Fibroblast of skin of left quadriceps (primary cell): ENCODE results near the gene STOML1.

Experiments
- DNase-seq, 2 experiments: peaks; one replicate each; pipeline ENCODE4 v3.0.0-alpha.2; 2013; ENCODE audit warnings: low read depth in 2 of 2

Gene STOML1

DNA sequence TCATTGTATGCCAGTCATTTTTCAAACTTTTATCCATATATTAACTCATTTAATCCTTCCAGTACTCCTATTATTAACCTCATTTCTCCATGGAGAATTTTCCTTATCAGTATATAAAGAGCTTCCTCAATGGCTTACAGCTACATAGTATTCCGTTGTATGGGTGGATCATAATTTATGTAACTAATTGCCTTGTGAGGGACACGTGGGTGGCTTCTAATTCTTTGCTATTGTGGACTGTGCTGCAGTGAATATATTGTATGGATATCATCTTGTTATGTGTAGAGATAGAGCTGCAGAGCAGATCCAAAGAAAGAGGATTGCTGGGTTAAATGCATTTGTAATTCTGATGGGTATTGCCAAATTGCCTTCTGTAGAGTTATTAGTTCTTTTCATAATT, 27.6 kb upstream of the STOML1 start:
- no peak for DNase-seq

DNA sequence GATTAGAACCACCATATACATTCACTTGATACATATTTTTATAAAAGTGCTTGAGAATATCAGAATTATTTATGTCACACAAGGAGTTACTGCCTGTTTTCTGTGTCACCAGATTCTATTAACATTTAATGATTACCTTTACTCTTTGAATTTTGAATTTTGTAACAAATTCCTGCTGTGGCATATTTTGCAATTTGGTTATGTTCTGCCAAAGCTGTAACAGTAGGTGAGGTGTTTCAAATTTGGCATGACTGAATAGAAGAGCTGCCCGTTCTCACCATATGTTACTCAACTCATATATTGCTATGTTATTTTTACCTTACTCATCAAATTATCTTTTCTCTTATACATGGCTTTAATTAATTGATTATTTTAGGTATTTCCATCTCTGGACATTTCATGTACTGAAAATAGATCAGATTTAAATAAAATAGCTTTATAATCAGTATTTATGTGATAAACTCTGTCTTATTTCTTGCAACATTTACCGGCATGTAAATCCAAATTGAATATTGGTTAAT, 21.3 kb upstream of the STOML1 start:
- no peak for DNase-seq

DNA sequence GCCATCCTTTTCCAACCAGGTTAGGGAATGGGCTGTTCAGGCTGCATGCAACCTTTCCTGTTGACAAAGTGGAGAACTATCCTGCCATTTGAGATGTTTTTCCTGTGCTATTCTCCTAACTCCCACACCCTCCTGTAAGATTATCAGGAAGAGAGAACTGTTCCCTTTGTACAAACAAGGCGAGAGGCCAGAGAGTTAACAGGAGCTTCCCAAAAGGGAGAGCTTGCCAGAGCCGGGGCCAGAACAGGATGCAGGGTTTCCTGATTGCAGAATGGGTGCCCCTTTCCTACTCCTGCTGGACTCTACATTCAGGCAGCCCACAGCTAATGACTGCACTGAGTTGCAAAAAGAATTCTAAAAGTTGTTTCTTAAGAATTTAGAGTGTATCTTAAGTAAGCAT, 19.5 kb upstream of the STOML1 start:
- no peak for DNase-seq

DNA sequence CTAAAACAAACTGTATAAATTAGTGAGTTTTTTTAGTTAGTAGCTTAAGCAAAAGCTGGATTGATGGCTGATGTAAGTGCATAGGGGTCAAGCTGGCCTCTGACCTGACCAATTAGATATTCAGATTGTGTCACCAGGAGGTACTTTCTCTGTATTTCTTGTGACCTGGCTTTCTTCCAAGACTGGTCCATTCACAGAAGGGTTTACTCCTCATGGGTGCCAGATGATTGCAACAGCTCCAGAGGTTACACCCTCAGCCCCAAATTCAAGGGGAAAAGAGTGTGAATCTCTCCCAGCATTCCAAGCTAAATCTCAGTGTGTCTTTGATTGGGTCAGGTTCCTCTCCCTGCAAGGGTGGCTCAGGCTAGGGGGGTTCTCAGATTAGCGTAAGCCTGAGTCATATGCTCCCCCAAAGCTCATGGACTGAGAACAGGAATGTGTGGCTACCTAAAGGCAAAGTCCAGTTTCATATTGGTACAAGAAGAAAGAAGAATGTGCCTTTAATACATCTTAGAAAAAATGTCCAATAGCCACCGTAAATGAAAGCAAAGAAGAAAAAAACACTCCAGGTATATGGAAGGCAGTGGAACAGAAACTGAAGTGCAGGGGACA, 18.9 kb upstream of the STOML1 start:
- no peak for DNase-seq

DNA sequence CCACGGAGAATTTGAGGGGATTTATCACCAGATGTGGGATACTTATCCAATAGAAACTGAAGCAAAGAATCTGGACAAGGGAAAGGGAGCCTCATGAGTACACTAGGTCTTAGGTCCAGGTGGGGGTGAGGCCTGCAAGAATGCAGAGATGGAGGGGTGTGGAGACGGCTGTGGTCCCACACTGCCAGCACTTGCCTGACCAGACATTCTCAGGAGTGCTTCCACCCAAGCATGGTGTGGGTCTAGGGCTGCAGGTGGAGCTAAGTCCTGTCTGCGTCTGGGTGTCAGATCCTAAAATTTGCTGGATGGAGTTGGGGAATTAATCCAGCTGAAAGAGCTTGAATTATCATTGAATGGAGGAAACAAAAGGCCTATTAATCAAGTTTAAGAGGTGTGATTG, 16.8 kb upstream of the STOML1 start:
- DNase-seq, result no peak

DNA sequence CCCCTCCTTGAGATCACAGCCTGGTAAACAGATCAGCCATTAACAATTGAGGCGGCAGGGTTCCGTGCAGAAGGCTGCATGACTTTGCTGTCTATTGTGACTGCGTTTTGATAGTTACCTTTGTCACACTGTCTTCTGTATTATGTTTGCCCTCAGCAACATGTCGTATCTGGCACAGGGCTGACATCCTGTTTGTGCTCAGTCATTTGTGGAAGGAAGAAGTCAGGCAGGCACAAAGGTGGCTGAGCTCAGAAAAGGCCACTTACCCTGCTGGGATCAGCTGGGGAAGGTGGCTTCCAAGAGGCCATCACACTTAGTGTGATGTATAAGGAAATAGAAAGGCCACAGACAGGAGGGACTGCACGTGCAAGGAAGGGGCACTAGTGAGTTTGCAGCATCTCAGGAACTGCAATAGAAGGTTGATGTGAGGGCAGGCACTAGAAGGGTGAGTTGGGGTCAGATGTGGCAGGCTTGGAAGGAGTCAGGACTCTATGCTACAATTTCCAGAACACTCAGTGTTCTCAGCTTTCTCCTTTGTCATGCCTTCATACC, 15.8 kb upstream of the STOML1 start:
- DNase-seq, result no peak

DNA sequence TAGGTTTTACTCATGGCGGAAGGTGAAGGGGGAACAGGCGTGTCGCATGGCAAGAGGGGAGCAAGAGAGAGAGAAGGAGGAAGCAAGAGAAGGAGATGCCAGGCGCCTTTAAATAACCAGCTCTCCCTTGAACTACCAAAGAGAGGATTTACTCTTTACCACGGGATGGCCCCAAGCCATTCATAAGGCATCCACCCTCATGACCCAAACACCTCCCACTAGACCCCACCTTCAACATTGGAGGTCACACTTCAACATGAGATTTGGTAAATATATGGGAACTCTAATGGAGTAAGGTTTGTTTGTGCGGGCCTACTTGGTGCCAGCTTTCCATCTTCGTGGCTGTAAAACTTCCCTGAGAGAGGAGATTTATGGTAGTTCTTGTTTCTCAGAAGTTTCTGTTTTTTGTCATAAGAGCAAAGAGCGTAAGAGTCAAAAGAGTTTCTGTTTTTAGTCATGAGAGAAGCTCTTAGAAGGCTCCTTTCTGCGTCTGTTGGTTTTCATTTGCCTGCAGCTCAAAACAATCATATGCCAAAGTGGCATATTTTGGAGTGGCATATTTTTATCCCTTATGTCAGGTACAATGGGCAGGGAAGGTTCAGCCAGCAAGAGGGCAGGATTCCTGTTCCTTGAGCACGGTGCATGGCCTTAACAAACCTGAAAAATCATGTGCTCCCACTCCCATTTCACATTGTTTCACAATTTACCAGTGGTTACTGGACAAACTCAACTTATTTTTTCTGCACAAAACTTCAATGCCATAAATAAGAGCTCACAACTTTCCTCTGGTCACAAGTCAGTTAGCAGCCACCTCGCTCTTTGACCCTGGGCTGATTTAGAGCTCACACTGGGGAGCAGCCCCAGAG, 14.9 kb upstream of the STOML1 start:
- no peak for DNase-seq

DNA sequence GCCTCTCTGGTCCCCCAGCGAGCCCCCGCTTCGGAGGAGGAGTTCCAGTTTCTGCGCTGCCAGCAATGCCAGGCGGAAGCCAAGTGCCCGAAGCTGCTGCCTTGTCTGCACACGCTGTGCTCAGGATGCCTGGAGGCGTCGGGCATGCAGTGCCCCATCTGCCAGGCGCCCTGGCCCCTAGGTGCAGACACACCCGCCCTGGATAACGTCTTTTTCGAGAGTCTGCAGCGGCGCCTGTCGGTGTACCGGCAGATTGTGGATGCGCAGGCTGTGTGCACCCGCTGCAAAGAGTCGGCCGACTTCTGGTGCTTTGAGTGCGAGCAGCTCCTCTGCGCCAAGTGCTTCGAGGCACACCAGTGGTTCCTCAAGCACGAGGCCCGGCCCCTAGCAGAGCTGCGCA, 5.9 kb upstream of the STOML1 start:
- no peak for DNase-seq

DNA sequence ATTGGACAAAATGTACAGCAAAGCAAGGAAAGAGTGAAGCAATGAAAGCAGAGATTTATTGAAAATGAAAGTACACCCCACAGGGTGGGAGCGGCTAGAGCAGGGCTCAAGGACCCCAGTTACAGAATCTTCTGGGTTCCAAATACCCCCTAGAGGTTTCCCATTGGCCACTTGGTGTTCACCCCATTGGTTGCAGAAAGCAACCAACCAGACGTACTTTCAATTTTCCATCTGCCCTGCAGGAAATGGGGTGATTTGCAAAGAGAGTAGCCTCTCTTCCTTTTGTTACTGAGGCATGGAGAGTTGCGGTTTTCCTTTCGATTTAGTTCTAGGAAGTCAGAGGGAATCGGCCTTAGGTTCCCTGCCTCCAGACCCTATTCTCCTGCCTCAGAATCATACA, 4.8 kb upstream of the STOML1 start:
- DNase-seq, result no peak

DNA sequence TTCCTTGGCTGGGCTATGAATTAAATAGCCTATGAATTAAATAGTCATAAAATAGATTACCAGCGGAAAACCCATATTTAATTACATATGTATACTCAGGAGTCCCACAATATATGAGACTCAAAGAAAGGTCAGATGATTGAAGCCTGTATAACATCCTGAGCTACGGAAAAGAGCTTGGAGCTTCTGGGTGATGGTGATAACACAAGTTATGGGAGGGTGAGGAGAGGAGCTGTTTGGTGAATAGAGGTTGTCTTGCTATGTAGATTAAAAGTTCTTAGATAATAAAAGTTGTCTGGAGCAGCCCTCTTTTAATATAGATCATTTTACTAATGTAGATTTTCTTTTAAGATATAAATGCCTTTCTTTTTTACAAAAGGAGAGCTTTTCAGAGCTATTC, 4.2 kb upstream of the STOML1 start:
- DNase-seq, result no peak

DNA sequence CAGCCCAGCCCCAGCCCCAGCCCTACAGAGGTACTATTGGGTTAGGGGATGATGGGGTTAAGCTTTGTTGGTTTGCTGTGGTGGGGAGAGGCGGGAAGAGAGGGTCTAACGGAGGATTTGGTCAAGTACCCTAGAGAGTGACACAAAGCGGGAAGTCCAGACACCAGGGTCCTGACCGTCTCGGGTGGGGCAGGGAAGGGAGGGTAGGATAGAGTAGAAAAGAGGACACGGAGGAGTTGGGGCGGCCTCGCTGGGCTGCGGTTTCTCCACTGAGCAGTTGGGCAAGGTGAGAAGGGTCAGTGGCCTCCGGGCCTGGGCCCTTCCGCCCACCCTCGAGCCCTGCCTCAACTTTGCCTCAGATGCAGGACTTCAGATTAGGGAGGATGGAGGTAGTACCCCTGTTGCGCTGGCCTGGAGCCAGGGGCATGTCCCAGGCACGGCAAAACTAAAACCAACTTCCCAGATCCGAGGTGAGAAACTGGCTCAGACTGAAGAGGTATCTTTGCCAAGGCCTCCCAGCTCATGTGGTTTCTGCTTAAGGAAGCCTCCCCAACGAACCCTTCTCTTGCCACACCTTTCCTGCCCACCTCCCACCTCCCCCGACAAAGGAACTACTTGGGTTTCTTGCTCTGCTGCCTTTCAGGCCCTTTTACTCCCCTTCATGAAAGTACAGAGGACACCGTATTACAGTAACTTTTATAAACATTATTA, 3.0 kb upstream of the STOML1 start:
- no peak for DNase-seq

DNA sequence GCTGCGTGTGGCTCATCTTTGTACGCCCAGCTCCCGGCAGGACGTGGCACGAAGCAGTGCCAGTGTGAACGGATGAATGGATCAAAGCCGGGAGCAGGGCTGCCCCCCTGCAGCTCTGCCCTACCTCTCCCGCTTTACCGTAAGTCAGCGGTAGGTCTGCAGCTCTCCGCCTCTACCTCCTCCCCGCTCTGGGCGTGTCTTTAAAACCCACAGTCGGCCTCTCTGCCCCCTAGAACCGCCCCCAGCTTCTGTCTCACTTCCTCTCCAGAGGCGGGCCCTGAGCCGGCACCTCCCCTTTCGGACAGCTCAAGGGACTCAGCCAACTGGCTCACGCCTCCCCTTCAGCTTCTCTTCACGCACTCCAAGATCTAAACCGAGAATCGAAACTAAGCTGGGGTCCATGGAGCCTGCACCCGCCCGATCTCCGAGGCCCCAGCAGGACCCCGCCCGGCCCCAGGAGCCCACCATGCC, 2.4 kb upstream of the STOML1 start, which contains the start of gene PML:
Gene PML, plus strand, starts transcription at position 304 of the 471 bp plus-strand sequence. Its CDS starts 97 bp downstream, at position 401.
- peak; percentile 82 to 85 for DNase-seq

DNA sequence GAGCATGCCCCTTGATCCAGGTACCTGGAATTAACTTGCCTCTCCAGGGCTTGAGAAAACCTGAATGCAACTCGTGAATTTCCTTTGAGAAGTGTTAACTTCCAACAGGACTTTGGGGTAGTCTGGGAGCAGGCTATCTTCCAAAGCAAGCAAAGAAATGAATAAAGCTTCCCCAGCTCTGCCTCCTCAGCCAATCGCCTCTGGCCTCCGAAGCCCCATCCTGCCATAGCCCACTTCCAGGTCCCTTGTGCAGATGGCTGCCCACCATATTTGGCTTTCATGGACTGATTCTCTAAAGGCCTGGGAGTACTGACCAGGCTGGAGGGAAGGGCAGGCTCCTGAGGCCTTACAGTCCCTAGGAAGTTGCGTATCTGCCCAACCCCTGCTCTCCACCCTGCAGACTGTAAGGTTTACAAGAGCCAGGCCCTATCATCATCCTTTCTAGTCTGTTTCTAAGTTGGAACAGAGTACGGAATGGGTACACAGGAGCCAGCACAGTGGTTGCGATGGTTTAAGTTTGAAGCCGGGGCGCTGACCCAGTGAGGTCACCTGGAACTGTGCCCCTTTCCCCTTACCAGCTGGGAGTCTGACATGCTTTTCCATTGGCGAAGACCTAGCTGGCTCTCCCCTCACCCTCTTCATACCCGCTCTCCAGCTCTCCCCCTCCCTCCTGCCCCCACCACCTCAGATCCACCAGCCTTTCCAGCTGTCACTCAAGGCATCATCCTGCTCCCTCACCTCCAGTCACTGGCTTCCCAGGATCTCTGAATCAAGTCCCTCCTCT, 1.3 kb upstream of the STOML1 start:
- DNase-seq, result no peak

DNA sequence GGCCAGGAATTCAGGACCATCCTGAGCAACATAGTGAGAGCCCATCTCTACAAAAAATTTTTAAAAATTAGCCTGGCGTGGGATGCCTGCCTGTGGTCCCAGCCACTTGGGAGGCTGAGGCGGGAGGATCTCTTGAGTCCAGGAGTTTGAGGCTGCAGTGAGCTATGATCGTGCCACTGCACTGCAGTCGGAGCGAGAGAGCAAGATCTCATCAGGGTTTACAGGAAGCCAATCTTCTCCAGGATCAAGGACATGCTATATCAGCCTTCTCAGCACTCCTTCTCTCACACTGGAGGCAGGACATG, 451 bp upstream of the STOML1 start:
- no peak for DNase-seq

DNA sequence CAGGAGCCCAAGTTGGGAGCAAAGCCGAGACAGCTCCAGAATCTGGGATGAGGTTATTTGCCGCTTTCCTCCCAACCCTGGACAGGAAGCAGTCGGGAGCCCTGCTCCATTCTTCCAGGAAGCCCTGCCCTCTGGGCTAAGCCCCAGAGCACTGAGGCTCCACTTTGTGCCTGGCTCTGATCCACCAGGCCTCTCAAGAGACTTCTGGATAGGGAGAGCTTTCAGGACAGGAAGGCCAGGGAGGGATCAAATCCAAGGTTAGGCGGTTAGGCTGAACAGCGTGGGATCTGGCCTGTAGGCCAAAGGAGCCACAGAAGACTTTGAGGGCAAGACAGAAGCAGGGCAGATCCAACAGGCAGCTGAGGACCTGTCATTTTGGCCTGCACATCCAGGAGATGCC, 835 bp downstream of the STOML1 start:
- no peak for DNase-seq

DNA sequence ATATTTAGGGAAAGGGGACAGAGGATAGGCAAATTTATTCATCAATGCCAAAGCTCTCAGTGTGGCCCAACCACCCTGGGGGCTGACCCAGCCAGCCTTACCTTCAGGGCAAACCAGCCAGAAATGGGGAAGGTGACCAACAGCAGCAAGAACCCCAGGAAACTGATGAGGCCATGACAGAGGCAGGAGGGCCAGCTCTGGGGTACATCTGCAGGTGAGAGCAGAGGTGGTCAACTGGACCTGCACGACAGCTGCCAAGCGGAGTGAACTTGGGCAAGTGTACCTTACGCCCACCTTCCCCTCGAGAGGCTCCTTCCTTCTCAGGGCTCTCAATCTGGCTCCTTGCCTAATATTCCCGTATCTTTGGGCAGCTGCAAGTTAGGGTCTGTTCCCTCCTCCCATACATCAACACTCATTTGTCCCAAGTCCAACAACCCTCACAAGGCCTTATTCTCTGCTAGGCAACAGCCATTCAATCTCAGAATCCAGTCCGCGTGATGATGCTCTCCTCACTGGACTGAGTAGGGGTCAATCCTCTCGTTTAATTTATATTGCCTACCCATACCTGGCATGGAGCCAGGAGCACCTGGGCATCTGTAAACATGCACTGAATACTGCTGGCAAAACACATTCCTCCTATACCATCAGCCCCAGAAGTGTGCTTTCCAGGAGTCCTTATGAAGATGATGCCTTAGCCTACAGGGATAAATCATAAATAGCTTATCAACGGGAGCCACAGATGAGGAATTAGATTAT, 1.7 kb downstream of the STOML1 start:
- DNase-seq, result no peak

DNA sequence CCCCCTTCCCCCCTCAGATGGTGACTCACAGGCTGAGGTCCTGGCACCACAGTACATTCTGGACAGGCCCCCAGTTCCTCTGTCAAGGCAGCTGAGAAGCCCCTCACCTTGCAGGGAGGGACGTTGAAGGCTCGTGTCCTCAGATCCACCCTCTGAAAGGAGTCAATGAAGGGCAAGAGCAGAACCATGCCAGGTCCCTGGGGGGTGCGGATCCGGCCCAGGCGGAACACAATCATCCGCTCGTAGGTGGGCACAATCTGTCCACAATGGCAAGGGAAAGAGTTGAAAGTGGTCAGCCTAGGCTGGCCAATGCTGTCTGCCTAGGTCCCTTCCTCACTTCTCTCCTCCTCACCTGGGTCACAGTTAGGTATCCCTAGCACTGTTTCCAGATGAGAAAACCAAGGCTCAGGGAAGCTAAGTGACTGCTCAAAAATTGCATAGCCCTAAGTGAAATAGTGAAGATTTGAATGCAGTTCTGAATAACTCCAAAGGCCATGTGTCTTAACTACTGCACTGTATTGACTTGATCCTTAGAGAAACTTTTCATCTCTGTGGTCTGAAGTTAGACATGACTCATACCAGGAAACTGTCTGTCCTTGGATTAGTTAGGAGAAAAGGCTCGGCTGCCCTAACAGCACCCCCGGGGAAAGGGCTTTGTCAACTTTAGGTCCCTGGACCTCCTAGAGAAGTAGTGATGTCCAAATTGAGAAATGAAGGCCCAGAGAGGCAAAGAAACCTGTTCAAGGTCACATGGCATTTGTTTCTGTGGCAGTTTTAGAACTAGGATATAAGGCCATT, 2.9 kb downstream of the STOML1 start:
- DNase-seq, result peak; percentile 47 to 58

DNA sequence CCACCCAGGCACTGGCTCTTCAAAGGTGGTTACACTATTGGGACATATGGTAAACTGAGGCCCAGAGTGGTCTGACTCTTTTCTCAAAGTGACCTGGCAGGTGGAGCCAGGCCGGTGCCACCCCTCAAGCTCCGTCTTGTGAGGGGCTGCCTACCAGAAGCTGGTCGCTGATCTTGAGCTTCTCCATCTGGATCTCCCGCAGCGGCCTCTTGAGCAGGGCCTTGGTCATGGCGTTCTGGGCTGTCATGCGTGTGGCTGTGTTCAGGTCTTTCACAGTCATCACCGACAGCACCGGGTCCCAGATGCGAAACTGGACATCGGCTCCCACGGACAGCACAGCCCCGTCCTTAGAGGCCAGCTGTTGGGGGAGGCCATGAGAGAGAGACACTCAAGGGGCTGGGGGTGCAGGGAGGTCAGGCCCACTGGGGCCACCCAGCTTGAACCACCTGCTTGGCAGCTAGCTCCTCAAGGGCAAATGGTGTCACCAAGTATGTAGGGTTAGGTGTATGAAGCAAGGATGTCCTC, 3.6 kb downstream of the STOML1 start:
- no peak for DNase-seq

DNA sequence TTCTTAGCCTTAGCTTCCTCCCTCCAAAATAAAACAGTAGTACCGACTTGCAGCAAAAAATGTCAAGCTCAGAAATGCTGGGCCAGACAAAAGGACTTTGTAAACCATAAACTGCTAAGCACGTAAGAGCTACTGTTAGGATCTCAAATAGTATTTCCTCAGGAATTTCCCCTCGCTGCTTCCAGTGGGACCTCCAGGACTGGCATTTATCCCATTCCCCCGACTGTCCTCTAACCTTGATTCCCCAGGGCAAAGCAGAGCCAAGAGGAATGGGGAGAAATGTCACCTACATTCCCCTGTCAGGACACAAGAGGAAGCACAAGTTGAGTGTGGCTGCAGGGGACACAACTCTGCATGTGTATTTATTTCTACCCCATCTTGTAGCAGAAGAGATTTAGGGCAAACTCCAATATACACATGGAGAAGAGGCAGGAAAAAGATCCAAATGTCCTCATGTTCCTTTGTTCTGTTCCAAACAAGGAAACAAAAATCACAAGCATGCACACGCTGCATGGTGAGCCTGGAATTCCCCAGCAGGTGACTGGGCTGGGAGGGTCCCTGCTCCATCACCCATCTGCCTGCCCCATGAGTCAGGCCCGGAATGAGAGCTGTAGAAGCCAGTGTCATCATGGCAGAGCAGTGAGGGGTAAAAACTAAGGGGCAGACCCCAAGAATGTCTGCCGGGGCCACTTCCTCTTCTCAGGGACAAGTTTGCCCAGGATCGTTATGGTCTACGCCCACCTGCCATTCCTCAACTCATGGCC, 4.2 kb downstream of the STOML1 start:
- DNase-seq, result no peak
